Mucosa of descending colon (tissue), 3 donors: ENCODE measurements around the gene SHANK1. TPM values are rescaled to one million over a fixed set of nuclear protein-coding genes. Genes with fewer than 3 reads are reported as not detected.

ENCODE experiments used
- ATAC-seq: fragments of 200-7000 bp; cut with Tn5 transposase; one replicate; pipeline ENCODE4 v1.9.1; 2020; ENCODE audit warnings: mild to moderate bottlenecking, moderate library complexity
- DNase-seq, 3 donors: peaks; one replicate each; pipeline ENCODE4 v3.0.0-alpha.2; 2020
- H3K36me3 ChIP-seq: fragments of 200-600 bp; one replicate; pipeline ENCODE4 v1.8.0; 2021; ENCODE audit warnings: low read depth, mild to moderate bottlenecking
- H3K4me1 ChIP-seq: fragments of 200-600 bp; one replicate; pipeline ENCODE4 v1.8.0; 2021; ENCODE audit warnings: low read depth, mild to moderate bottlenecking
- H3K4me3 ChIP-seq: fragments of 200-600 bp; one replicate; pipeline ENCODE4 v1.8.0; 2021; ENCODE audit warnings: mild to moderate bottlenecking
- H3K9me3 ChIP-seq: fragments of 200-600 bp; one replicate; pipeline ENCODE4 v1.8.0; 2021; ENCODE audit warnings: mild to moderate bottlenecking
- CTCF ChIP-seq: fragments of 200-600 bp; IDR thresholded peaks from one replicate; pipeline ENCODE4 v1.8.0; 2022; ENCODE audit warnings: antibody characterized with exemption, mild to moderate bottlenecking
- intact Hi-C, 2 donors: fragments of 100-400 bp; cut with DNase I in 1 of 2; cut with micrococcal nuclease in 1 of 2; formaldehyde crosslinking; loops; one replicate each; pipeline versions ENCODE4 v1.11.0 to v1.11.1; 2022; cut with DNase I, micrococcal nuclease
- total RNA-seq, 3 donors: library from RNA; stranded (reverse); fragmentation: NEBNext Ultra II Directional in 2 of 3; extraction: Animal tissue kit (Norgen Biotek cat#: 25700) in 2 of 3; gene quantifications; one replicate each; pipeline versions ENCODE4 v1.2.1 to v1.2.4, GENCODE V29; 2021 to 2023
- donor health status: DM: no; HTN: no; CAD: no; lungs with moderate emphysema.
- donor health status: DM: no; HTN: no; CAD: no.
- donor health status: DM: no; HTN: yes; CAD: no.

SHANK1 gene
- total RNA-seq, 3 donors from 2014 or later = 0.55 to 1.1 TPM; not detected in 1

- H3K36me3 ChIP-seq = no peaks in the 10 kb centered on the region
- no peak for TF ChIP-seq CTCF
Observed at GRCh38 chr19:50632151-50632835, 87.3 kb downstream of the SHANK1 start.

GRCh38 chr19:50629801-50630200 is 89.8 kb downstream of the SHANK1 start:
- intact Hi-C loops = no loop called here
- Histone ChIP-seq H3K9me3 (peaks cover 19% of the 10 kb centered on the region), H3K4me3 (no peak overlapping the region), H3K36me3 (no peaks in the 10 kb centered on the region), H3K4me1 (no peaks in the 10 kb centered on the region)
- ATAC-seq (no peak), DNase-seq (no peak)
- no peak for TF ChIP-seq CTCF

More at GRCh38 chr19:50632151-50632835, 87.3 kb downstream of the SHANK1 start:
- intact Hi-C loops = no loop called here
- DNase-seq (no peak), ATAC-seq (no peak)
- Histone ChIP-seq H3K4me3 (no peak overlapping the region), H3K9me3 (peaks cover 20% of the 10 kb centered on the region), H3K4me1 (no peaks in the 10 kb centered on the region)

GRCh38 chr19:50629194-50629593 is 90.4 kb downstream of the SHANK1 start:
- ATAC-seq (no peak), DNase-seq (no peak)
- Histone ChIP-seq H3K36me3 (no peaks in the 10 kb centered on the region), H3K4me3 (no peak overlapping the region), H3K9me3 (peaks cover 12% of the 10 kb centered on the region), H3K4me1 (no peaks in the 10 kb centered on the region)
- TF ChIP-seq CTCF = no peak
- intact Hi-C loops = no loop called here

- no peak overlapping the region for H3K4me3 ChIP-seq
- no peaks in the 10 kb centered on the region for H3K36me3 ChIP-seq
- ATAC-seq = no peak
- no peak for TF ChIP-seq CTCF
- no peak for DNase-seq
- intact Hi-C loops = no loop called here
- no peaks in the 10 kb centered on the region for H3K4me1 ChIP-seq
- peaks cover 7% of the 10 kb centered on the region for H3K9me3 ChIP-seq
Observed at GRCh38 chr19:50628551-50628950, 91.1 kb downstream of the SHANK1 start.

- Histone ChIP-seq H3K4me3 (no peak overlapping the region), H3K4me1 (no peaks in the 10 kb centered on the region), H3K36me3 (no peaks in the 10 kb centered on the region), H3K9me3 (peaks cover 3% of the 10 kb centered on the region)
- intact Hi-C loops = no loop called here
- DNase-seq = no peak
- TF ChIP-seq CTCF = no peak
- ATAC-seq = no peak
Observed at GRCh38 chr19:50628146-50628545, 91.5 kb downstream of the SHANK1 start.
